ENCODE measurements around the gene PXYLP1.

Gene PXYLP1

DNA sequence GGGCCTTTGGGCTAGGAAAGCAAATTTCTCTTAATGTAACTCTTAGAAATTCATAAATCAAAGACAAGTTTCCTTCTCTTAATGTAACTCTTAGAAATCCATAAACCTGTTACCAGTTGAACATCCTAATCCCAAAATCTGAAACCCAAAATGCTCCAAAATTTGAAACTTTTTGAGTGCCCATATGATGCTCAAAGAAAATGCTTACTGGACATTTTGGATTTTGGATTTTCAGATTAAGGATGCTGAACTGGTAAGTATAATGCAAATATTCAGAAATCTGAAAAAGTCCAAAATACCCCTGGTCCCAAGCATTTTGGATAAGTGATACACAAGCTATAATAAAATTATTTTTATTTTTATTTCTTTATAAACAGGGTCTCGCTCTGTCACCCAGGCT lies 85.2 kb downstream of the PXYLP1 start:
- no peak overlapping the region for H3K4me3 ChIP-seq (ENCODE audit: low read depth in 1 of 2, low read length in 2 of 2)
- no peaks in the 10 kb centered on the region for H3K27me3 ChIP-seq (ENCODE audit: low read depth, low read length)
- no peaks in the 10 kb centered on the region for H3K36me3 ChIP-seq (ENCODE audit: control insufficient read depth in 1 of 2, insufficient read depth in 2 of 2, low read length in 2 of 2)
- peaks cover 5 to 6% of the 10 kb centered on the region in 2 donors for H3K4me1 ChIP-seq (ENCODE audit: control insufficient read depth in 1 of 2, insufficient read depth in 2 of 2, low read length in 2 of 2)
- H3K9me3 ChIP-seq (ENCODE audit: control insufficient read depth in 1 of 2, low read length in 2 of 2): no peaks in the 10 kb centered on the region
- H3K27ac ChIP-seq (ENCODE audit: low read length): no peak overlapping the region

DNA sequence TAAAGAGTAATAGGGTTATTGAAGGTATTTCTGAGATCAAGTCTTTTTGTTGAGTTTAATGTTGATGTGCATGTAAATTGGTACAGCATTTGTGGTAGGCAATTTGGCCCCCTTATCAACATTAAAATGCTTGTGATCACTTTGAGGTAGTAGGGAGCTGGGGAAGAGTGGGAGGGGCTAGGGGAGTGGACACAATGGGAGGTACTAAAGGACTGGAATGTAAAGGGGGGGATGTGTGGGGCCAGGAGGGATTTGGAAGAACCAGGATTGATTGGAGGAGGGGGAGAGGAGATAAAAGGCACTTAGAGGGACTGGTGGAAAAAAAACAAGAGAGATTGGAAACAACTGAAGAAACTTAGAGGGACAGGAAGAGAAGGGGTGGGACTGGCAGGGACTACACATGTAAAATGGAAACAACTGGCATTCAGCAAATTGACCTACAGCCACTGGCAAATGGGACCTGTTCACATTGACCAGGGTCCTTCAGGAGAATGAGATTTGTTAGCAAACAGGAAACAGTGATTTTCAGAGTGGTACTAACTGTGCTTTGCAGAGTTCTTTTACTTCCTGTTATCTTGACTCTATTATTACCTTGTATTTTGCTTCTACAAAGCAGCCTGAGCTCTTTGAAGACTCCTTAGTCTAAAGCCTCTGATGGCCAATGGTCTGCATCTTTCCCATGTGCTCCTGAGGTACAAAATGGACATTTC lies 88.9 kb downstream of the PXYLP1 start:
- no peaks in the 10 kb centered on the region for H3K27me3 ChIP-seq (ENCODE audit: low read depth, low read length)
- H3K9me3 ChIP-seq (ENCODE audit: control insufficient read depth in 1 of 2, low read length in 2 of 2): no peaks in the 10 kb centered on the region
- H3K27ac ChIP-seq (ENCODE audit: low read length): no peak overlapping the region
- H3K36me3 ChIP-seq (ENCODE audit: control insufficient read depth in 1 of 2, insufficient read depth in 2 of 2, low read length in 2 of 2): no peaks in the 10 kb centered on the region
- H3K4me3 ChIP-seq (ENCODE audit: low read depth in 1 of 2, low read length in 2 of 2): no peak overlapping the region
- no peaks in the 10 kb centered on the region for H3K4me1 ChIP-seq (ENCODE audit: control insufficient read depth in 1 of 2, insufficient read depth in 2 of 2, low read length in 2 of 2)

DNA sequence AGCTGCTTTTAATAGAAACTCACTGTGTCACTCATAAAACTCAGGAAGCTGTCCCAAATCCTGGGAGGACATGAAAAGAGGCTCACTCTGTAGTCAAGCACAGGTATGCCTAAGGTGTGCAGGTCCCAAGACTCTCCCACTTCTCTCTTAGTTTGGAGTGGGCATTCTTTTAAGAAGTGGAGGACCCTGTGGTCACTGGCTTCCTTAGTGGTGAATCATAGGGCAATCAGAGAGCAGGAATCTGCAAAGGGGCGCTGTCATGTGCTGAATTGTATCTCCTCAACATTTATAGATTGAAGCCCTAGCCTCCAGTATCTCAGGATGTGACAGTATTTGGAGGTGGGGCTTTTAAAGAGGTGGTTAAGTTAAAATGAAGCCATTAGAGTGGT lies 89.5 kb downstream of the PXYLP1 start:
- Histone ChIP-seq H3K27me3 (ENCODE audit: low read depth, low read length) (no peaks in the 10 kb centered on the region), H3K27ac (ENCODE audit: low read length) (no peak overlapping the region), H3K4me1 (ENCODE audit: control insufficient read depth in 1 of 2, insufficient read depth in 2 of 2, low read length in 2 of 2) (no peaks in the 10 kb centered on the region), H3K36me3 (ENCODE audit: control insufficient read depth in 1 of 2, insufficient read depth in 2 of 2, low read length in 2 of 2) (no peaks in the 10 kb centered on the region), H3K9me3 (ENCODE audit: control insufficient read depth in 1 of 2, low read length in 2 of 2) (no peaks in the 10 kb centered on the region), H3K4me3 (ENCODE audit: low read depth in 1 of 2, low read length in 2 of 2) (no peak overlapping the region)

DNA sequence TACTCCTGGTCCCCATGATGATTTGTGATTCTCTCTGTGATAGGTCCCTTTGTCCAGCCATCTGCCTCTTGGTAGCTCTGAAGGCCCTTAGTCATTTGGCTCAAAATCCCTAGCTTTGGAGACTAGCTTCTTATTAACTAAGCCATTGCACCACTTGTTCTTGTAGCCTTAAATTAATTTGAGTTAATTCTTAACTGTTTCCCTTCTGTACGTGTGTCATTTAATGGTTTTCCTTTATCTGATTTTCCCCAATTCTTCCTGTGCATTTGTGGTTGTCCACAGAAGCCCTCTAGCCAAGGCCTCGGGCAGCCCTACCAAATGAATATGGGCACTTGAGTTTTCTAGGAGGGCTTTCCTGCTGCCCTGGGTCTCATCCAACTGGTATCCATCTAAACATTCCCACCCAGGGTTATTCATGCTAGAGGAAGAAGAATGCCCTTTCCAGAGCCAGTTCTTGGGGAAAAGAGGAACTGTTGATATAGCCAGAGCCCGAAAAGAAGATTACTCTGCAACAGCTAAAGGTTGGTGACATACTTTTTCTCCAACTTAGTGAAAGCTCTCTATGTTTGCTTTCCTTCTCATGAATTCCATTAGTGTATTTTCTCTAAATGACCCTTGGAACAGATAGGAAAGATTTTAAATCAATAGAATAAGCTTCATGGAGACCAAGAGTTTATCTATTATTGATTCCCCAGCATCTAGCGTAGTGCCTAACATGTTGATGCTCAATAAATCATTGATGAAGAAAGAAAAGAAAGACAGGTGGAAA lies 92.5 kb downstream of the PXYLP1 start:
- no peaks in the 10 kb centered on the region for H3K27me3 ChIP-seq (ENCODE audit: low read depth, low read length)
- H3K4me3 ChIP-seq (ENCODE audit: low read depth in 1 of 2, low read length in 2 of 2): peak overlapping the region in 1 of 2 donors; percentile 27
- no peaks in the 10 kb centered on the region for H3K9me3 ChIP-seq (ENCODE audit: control insufficient read depth in 1 of 2, low read length in 2 of 2)
- peak overlapping the region; percentile 73 for H3K27ac ChIP-seq (ENCODE audit: low read length)
- H3K36me3 ChIP-seq (ENCODE audit: control insufficient read depth in 1 of 2, insufficient read depth in 2 of 2, low read length in 2 of 2): no peaks in the 10 kb centered on the region
- no peaks in the 10 kb centered on the region for H3K4me1 ChIP-seq (ENCODE audit: control insufficient read depth in 1 of 2, insufficient read depth in 2 of 2, low read length in 2 of 2)

DNA sequence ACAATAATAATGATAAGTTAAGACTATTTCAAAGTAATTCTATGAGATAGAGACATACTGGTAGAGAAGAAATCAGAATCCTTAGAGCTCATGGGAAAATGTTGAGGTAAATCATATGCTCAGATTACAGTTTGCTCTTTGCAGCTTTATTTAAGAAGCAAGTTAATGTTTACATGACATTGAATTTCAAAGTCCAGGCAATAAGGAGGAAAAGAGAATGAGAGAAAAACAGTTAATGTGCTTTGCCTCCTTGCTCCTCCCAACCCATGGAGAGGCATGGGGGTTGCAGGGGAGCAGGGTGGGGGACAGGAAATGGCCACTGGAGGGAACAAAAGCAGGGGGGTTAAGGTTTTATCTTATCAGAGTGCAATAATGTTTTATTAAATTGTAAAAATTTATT lies 94.5 kb downstream of the PXYLP1 start:
- Histone ChIP-seq H3K27me3 (ENCODE audit: low read depth, low read length) (no peaks in the 10 kb centered on the region), H3K9me3 (ENCODE audit: control insufficient read depth in 1 of 2, low read length in 2 of 2) (no peaks in the 10 kb centered on the region), H3K4me1 (ENCODE audit: control insufficient read depth in 1 of 2, insufficient read depth in 2 of 2, low read length in 2 of 2) (no peaks in the 10 kb centered on the region), H3K4me3 (ENCODE audit: low read depth in 1 of 2, low read length in 2 of 2) (no peak overlapping the region), H3K27ac (ENCODE audit: low read length) (peak overlapping the region; percentile 73), H3K36me3 (ENCODE audit: control insufficient read depth in 1 of 2, insufficient read depth in 2 of 2, low read length in 2 of 2) (no peaks in the 10 kb centered on the region)

DNA sequence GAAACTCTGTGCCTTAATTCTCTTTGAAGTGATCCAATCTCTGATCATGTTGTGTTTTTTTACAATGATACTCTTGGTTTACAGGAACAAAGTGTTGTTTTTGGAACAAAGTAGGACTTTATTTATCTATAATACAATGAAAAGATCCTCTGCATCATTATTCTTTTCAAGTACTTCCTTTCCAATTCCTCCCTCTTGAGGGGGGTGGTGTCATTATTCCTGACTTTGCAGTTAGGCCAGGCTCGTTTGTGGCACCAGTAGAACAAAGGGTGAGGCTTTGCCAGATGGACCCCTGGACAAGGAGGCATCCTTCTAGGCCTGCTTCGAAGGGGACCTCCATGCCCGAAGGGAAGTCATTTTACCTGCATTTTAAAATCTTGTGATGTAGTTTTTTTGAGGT lies 95.0 kb downstream of the PXYLP1 start:
- Histone ChIP-seq H3K9me3 (ENCODE audit: control insufficient read depth in 1 of 2, low read length in 2 of 2) (no peaks in the 10 kb centered on the region), H3K27ac (ENCODE audit: low read length) (no peak overlapping the region), H3K36me3 (ENCODE audit: control insufficient read depth in 1 of 2, insufficient read depth in 2 of 2, low read length in 2 of 2) (no peaks in the 10 kb centered on the region), H3K27me3 (ENCODE audit: low read depth, low read length) (no peaks in the 10 kb centered on the region), H3K4me3 (ENCODE audit: low read depth in 1 of 2, low read length in 2 of 2) (no peak overlapping the region), H3K4me1 (ENCODE audit: control insufficient read depth in 1 of 2, insufficient read depth in 2 of 2, low read length in 2 of 2) (no peaks in the 10 kb centered on the region)

DNA sequence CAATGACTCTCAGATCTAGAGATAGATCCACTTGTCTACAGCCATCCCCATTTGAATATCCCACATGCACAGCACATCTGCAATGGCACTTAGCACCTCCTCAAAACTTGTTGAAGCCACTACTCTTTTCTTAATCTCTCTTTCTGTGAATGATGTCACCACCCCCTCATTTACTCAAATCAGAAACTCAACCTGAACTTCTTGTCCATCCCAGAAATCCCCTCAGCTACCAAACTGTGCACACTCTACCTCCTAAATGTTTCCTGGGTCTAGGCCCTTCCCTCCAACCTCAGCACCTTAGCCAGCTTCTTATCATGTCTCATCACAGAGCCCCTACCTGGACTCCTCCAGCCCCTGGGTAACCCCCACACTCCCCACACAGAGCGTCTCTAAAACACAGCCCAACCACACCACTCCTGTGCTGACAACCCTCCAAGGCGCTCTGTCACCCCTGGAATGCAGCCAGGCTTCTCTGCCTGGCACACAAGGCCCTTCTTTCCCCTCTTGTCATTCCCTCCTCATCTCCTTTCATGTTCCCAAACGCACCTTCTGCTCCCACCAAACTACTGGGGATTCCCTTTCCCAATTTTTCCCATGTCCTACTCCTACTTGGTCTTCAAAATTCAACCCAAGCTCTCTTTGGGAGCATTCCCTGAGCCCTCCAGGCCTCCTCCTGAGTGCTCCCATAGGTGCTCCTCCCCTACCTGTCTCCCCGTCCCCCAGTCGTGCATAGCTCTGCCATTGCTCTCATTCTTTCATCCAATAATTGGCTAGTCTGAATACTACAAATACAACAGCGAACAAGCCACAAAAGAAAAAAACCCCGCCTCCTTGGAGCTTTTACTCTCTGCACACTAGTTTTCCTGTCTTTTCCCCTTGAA lies 96.9 kb downstream of the PXYLP1 start:
- Histone ChIP-seq H3K27ac (ENCODE audit: low read length) (no peak overlapping the region), H3K9me3 (ENCODE audit: control insufficient read depth in 1 of 2, low read length in 2 of 2) (no peaks in the 10 kb centered on the region), H3K36me3 (ENCODE audit: control insufficient read depth in 1 of 2, insufficient read depth in 2 of 2, low read length in 2 of 2) (no peaks in the 10 kb centered on the region), H3K4me3 (ENCODE audit: low read depth in 1 of 2, low read length in 2 of 2) (no peak overlapping the region), H3K4me1 (ENCODE audit: control insufficient read depth in 1 of 2, insufficient read depth in 2 of 2, low read length in 2 of 2) (no peaks in the 10 kb centered on the region), H3K27me3 (ENCODE audit: low read depth, low read length) (no peaks in the 10 kb centered on the region)

DNA sequence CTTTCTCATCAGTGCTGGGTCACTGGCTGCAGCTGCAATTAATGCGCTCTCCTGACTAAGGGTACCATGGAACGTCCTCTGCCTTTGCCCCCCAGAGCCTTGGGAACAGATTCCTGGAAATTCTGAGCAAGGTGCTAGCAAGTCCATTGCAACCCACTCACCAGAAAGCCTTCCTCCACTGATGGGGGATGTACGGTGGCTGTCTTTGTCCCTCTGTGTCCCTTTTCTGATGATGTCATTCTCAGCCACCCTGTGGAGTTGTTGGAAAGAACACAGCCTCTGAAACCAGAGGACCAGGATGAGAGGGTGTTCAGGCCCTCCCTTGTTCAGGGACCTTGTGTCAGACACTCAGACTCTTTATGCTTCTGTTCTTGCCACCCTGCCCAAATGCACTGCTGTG lies 98.6 kb downstream of the PXYLP1 start:
- Histone ChIP-seq H3K4me1 (ENCODE audit: control insufficient read depth in 1 of 2, insufficient read depth in 2 of 2, low read length in 2 of 2) (no peaks in the 10 kb centered on the region), H3K27ac (ENCODE audit: low read length) (no peak overlapping the region), H3K27me3 (ENCODE audit: low read depth, low read length) (no peaks in the 10 kb centered on the region), H3K36me3 (ENCODE audit: control insufficient read depth in 1 of 2, insufficient read depth in 2 of 2, low read length in 2 of 2) (no peaks in the 10 kb centered on the region), H3K9me3 (ENCODE audit: control insufficient read depth in 1 of 2, low read length in 2 of 2) (no peaks in the 10 kb centered on the region), H3K4me3 (ENCODE audit: low read depth in 1 of 2, low read length in 2 of 2) (no peak overlapping the region)

DNA sequence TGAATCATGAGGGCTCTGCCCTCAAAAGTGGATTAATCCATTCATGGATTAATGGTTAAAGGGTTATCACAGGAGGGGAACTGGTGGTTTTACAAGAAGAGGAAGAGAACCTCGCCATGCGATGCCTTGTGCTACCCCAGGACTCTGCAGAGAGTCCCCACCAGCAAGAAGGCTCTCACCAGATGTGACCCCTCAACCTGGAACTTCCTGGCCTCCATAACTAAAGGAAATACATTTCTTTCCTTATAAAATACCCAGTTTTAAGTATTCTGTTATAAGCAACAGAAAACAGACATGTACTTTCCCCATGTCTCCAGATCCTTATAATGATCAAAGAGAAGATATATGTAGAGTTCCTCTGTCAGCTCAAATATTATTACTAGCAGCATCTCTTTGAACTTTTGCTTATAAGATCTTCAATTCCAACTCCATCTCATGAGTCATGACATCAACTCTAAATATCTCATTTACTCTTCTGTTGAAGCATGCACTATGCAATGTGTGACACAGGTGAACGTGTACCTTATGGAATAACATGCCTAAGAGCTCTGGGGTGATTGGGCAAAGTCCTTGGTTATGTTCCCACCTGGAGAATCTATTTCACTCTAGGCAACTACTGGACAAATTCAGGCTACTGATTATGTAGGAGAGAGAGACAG lies 99.2 kb downstream of the PXYLP1 start:
- Histone ChIP-seq H3K9me3 (ENCODE audit: control insufficient read depth in 1 of 2, low read length in 2 of 2) (no peaks in the 10 kb centered on the region), H3K27me3 (ENCODE audit: low read depth, low read length) (no peaks in the 10 kb centered on the region), H3K4me3 (ENCODE audit: low read depth in 1 of 2, low read length in 2 of 2) (no peak overlapping the region), H3K36me3 (ENCODE audit: control insufficient read depth in 1 of 2, insufficient read depth in 2 of 2, low read length in 2 of 2) (no peaks in the 10 kb centered on the region), H3K27ac (ENCODE audit: low read length) (no peak overlapping the region), H3K4me1 (ENCODE audit: control insufficient read depth in 1 of 2, insufficient read depth in 2 of 2, low read length in 2 of 2) (no peaks in the 10 kb centered on the region)

DNA sequence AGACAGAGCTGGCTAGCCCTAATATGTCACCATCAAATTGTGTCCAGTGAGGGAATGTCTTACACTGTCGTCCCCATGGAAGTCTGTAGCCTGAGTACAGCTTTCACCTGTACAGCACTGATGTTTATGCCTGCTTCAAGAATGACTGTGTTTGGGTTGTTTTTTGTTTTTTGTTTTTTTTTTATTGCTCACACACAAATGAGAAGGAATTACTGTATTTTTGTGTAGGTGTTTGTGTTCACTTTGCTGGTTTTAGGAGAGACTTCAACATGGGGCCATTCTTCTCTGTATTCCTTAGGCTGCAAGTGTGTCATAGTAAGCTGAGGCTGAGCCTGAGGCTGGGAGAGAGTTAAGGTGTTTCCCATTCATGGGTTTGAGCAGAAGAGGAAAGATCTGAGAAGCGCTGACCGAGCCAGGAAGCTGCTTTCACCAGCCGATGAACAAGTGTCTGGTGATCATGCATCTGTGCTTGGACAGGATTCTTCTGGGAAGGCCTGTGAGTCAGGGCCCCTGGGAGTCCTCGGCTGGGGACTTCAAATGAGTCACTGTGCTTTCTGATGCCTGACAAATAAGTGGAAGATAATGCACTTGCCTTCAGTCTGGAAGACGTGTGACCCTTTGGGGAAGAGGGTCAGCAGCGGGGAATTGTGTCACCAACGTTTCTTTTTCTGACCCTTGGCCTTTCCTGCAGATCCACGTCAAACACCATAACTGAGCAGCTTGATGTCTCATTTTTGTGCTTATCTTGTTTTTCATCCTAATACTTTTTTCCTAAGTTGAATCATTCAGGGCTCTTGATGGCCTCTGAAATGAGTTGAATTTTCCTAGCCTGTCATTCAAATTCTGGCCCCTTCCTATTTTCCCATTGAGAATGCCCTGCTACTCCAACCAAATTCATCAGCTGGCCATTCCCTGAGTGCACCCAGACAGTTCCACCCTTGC lies 100.0 kb downstream of the PXYLP1 start:
- Histone ChIP-seq H3K27me3 (ENCODE audit: low read depth, low read length) (no peaks in the 10 kb centered on the region), H3K27ac (ENCODE audit: low read length) (peak overlapping the region; percentile 1), H3K9me3 (ENCODE audit: control insufficient read depth in 1 of 2, low read length in 2 of 2) (no peaks in the 10 kb centered on the region), H3K36me3 (ENCODE audit: control insufficient read depth in 1 of 2, insufficient read depth in 2 of 2, low read length in 2 of 2) (no peaks in the 10 kb centered on the region), H3K4me3 (ENCODE audit: low read depth in 1 of 2, low read length in 2 of 2) (no peak overlapping the region), H3K4me1 (ENCODE audit: control insufficient read depth in 1 of 2, insufficient read depth in 2 of 2, low read length in 2 of 2) (no peaks in the 10 kb centered on the region)

Measured in muscle layer of duodenum (tissue), 2 donors.